ENCODE data around the gene LILRB2.
"Not testable (repeated sequence)": the region's sequence is repeated elsewhere in the genome, so short reads cannot be mapped to it uniquely, and the experiment has no call there.

Gene LILRB2

DNA sequence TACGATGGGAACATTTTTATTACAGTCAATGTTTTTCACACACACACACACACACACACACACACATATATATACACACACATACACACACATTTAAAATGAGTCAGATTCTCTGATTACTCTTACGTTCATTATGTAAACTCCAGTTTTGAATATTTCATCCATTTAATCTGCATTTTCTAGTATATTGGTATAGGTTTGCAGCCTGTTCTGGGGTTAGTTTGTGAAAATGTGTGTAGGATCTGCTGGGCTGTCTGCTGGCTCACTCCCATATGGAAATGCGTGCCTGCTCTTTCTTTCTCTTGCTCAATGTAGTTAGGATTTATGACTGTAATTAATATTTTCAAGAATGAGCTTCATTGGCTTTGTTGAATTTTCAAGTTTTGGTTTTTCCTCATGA is 7.1 kb downstream of the LILRB2 start:
- DNase-seq (ENCODE audit: low read depth, low spot score) = no peak

DNA sequence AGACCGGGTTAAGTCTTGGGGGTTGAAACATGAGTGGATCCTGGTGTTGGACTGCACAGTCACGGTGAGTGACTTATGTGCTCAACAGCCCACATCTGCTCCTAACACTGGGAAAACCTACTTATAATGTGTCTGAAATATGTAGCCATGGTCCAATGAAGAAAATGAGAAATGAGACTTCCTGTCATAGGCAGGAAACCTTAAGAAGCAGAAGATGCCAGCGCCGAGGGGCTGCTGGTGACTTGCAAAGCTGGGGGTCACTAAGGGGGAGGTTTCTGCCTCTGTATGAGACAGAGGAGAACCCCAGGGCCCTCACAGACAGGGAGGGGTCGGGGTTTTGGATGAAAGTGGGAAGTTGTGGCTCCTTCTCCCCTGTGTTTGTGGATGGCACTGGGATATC is 8.7 kb downstream of the LILRB2 start:
- DNase-seq (ENCODE audit: low read depth, low spot score) = not testable (repeated sequence)

DNA sequence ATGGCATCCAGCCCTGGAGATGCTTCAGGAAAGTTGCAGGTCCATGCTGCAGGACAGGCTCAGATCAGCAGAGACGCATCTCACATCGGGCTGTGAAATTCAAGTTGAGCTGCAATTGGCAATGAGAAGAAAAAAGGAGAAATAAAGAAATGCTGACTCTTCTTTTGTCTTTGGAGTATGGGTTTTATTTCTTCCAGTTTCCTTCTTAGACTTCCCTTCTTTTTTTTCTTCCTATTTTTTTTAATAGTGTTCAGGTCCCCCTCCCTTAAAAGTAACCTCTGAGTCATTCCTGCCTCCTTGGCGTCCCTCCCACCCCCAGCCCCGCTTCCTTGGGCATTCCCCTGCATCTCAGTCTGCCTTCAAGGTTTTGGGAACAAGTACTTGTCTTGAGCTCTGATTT is 9.3 kb downstream of the LILRB2 start:
- DNase-seq (ENCODE audit: low read depth, low spot score) = not testable (repeated sequence)

DNA sequence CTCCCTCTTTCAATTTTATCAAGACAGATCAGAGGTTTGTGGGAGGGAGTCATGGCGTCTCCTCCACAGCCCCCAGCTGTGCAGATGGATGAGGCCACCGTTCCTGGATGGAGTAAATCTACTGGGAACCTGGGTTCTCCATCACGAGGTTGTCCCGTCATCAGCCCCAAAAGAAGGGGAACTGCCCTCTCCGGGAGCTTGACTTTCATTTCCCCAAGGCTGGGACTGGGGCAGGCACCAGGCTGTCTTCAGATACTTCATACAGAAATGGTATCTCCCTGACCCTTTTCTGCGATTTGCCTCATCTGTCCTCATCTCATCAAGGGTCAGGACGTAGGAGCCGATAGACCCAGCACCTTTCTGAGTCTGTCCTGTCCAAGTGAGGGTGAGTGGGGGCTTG is 9.8 kb downstream of the LILRB2 start:
- DNase-seq (ENCODE audit: low read depth, low spot score) = no peak

DNA sequence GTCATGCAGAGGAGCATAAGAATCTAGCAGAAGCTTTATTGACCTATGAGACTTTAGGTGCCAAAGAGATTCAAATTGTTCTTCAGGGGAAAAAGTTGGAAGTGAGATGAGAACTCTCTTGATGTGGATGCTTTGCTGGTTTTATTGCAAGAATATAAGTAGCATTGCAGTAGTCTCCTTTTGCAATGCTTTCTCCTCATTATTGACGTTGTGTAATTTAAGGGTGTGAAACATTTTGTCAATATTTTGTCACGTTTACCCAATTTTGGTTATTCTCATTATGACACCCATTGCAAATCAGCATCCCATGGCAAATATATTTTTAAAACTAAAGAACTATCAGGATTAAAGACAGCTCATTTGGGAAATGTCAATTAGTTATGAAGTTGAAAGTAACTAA is 12.0 kb downstream of the LILRB2 start:
- no peak for DNase-seq (ENCODE audit: low read depth, low spot score)

DNA sequence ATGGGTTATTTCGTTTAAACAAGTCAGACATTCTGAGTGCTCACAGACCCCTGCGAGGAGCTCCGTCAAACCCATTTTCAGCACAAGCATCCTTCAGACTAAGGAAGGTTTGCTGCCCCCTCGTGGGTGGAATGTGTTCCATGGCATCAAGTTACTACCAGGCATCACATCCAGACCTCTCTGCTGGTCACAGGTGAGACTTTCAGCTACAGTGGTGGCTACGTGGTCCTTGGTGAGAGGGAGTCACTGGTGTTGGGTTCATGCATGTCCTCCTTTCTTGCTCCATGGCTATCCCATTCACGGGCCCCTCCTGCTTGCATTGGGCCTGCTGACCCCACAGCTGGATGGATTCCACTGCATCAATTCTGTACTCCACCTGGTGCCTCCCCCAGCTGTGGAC is 14.8 kb downstream of the LILRB2 start:
- DNase-seq (ENCODE audit: low read depth, low spot score) = peak; percentile 82

DNA sequence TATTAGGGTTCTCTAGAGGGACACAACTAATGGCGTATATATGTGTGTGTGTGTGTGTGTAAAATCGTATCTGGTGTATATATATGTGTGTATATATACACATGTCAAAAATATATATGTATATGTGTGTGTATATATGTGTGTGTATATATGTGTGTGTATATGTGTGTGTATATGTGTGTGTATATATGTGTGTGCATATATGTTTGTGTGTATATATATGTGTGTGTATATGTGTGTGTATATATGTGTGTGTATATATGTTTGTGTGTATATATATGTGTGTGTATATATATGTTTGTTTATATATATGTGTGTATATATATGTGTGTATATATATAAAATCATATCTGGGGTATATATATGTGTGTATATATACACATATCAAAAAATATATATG is 18.4 kb downstream of the LILRB2 start:
- DNase-seq (ENCODE audit: low read depth, low spot score) = no peak

DNA sequence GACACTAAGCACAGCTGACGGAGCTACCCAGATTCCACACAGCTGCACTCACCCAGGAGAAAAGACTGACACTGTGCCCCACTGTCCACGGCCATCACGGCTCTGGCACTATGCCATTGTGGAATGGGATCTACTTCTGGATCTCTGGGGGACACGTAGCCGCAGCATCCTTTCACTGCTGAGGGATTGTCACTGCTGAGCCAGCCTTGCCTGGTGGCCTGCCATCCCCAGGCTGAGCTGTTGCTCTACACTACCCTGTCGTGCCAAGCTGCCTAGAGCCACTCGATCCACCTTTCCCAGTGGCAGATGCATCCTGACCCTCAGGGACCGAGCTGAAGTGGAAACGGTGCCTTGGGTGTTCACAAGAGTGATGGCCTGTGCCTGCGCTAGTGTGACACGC is 18.8 kb downstream of the LILRB2 start:
- DNase-seq (ENCODE audit: low read depth, low spot score) = no peak

DNA sequence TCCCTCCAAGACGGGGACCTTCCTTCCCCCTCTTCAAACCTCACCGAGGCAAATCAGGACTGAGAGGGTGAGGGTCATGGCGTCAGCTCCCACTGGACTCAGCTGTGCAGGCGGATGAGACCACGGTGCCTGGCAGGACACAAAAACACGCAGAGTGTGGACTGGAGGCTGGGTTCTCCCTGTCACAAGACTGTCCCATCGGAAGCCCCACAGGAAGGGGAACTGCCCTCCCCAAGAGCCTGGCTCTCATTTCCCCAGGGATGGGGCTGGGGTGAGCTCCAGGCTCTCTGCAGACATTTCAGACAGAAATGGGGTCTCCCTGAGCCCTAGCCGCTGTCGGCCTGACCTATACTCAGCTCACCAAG is 23.8 kb downstream of the LILRB2 start, which contains the start of gene LILRB5:
Gene LILRB5 (minus strand): TSS at position 158 of the 365 bp plus-strand sequence. CDS start 80 bp downstream, at position 78.
- no peak for DNase-seq (ENCODE audit: low read depth, low spot score)

DNA sequence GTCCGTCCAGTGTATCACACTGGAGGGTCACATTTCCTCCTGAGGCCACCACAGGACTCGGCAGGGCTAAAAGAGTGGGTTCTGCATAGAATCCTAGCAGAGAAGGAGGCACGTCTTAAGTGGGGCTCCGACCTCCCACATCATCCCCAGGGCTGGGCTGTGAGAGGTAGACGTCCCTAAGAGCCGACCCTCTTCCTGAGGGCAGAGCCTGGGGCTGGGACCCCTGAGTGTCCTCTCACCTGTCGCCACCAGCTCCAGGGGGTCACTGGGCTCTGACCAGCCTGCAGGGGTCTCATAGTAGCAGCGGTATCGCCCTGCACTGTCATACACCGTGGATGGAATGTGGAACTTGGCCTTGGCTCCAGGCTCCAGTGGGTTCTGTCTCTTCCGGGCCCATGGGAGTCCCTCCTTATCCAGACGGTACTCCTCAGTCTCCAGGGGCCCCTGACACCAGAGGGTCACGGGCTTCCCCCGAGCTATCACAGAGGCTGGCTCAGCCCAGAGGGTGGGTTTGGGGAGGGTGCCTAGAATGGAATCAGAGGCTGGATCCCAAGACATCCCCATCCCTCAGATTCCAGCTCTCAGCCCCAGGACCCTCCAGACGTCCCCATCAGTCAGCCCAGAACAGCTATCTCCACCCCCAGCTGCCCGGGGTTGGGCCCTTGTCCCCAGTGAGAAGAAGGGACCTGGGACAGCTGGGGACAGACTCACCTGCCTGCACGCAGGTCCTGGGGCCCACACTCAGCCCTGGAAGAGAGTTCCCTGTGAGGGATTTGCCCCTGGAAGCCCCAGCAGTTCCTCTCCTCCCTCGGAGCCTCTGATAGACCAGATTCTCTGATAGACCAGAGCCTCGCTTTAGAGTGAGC is 24.4 kb downstream of the LILRB2 start:
- DNase-seq (ENCODE audit: low read depth, low spot score) = no peak

DNA sequence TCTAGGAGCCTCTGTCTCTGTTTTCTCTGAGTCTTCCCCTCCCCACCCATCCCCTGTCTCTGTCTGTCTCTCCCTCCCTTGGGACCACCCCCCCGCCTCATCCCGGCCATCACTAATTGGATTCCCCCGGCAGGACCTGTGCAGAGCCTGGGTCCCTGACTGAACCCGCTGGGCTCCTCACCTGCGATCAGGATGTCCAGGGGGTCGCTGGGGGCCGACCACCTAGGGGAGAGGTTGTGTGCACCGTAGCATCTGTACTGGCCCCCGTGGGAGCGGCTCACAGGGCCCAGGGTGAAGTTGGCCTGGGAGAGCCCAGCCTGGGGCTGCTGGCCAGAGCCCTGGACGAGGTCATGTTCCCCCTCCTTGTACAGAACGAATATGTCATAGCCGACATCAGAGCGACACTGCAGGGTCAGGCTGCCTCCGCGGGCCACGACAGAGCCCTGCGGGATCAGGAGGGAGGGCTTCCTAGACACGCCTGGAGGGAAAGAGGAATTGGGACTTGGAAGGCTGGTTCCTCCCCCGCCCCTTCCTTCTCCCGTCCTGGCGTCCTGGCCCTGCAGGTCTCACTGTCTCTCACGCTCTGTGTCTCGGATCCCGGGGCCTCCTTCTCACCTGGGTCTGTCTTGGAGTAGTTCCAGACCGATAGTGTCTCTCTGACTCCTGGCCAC is 25.7 kb downstream of the LILRB2 start:
- no peak for DNase-seq (ENCODE audit: low read depth, low spot score)

DNA sequence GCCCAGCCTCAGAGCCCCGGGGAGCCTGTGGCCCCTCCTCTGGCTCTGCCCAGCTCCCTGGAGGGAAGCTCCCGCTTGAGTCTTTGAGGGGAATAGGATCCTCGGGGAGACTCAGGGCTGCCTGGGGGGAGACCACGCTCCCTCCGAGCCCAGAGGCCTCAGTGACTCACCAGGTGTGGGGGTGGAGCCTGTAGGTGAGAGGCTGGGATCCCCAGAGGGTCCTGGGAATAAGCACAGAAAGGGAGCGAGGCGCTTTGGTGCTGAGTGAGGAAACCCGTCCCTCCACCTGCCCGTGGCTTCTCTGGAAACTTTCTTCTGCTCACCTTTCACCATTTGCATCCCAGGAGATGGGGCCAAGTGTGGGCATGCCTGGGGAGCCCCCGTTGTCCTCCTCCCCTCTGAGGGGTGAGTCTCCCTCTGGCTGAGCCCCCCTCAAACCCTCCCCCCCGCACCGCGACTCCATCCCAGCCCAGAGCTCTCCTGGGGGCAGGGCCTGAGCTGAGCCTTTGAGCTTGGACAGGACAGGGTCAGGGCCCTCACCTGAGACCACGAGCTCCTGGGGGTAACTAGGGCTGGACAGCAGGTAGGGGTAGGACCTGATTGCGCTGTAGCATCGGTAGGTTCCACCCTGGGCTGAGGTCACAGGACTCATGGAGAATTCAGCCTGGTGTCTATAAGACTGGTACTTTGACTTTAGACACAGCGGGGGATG is 26.6 kb downstream of the LILRB2 start:
- no peak for DNase-seq (ENCODE audit: low read depth, low spot score)

DNA sequence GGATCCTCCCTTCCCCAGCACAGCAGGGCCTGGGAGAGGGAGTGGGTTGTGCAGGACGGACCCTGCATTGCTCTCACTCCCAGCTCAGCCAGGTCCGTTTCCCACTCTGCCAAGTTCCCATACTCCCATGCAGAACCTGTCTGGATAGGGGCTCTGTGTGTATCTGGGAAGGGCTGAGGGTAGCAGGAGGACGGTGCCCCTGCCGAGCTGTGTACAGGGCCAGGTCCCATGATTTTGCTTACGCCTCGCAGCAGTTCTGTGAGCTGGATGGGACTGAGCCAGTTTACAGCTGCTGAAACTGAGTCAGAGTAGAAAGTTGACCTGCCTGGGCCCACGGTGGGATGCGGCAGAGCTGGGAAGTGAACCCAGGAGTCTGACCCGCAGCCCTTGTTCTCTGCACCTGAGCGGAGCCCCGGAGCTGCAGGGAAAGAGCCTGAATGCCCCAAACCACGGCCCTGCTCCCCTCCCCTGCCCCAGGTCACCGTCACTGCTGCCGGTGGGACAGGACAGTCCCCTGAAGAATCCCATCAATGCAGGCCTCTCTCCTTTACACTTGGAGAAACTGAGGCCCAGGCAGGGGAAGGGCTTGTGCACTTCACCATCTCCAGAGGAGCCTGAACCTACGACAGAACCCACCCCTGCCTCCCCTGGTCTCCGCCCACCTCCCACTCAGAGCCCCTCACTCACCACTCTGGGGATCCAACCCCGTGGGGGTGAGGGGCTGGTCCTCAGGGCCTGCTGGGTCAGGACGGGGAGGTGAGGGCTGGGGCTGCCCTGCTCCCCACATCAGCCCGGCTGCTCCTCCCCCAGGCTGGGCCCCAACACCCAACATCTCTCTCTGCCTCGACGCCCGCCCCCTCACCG is 27.3 kb downstream of the LILRB2 start:
- DNase-seq (ENCODE audit: low read depth, low spot score) = no peak

DNA sequence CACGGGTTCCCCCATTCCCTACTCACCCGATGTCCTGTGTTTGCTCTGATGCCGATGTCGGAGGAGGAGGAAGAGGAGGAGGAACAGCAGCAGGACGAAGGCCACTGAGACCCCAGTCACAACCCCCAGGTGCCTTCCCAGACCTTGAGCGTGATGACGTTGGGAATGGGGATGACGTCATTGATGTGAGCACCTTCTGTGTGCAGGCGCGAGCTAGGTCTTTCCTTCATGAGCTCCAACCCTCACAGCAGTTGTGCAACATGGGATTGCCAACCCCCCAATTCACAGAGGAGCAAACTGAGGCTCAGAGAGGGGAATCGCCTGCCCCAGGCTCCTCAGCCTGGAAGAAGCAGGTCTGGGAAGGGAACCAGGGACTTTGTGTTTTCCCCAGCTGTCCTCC is 28.1 kb downstream of the LILRB2 start:
- no peak for DNase-seq (ENCODE audit: low read depth, low spot score)

DNA sequence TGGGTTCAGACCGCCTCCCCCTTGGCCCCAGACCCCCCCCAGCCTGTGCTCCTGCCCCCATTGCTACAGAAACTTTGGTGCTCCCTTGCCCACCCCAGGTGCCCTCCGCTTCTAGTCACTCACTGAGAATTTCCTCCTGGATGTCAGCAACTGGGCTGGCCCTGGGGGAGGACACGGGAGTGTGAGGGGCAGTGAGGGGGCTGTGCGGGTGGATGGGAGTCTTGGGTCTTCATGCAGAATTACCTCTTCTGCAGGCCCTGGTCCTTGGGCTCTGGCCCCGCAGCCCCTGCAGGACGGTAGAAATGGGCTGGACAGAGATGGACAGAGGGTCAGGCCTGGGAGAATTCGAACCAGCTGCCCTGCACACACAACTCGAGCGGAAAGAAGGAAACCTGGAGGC is 28.7 kb downstream of the LILRB2 start:
- no peak for DNase-seq (ENCODE audit: low read depth, low spot score)

DNA sequence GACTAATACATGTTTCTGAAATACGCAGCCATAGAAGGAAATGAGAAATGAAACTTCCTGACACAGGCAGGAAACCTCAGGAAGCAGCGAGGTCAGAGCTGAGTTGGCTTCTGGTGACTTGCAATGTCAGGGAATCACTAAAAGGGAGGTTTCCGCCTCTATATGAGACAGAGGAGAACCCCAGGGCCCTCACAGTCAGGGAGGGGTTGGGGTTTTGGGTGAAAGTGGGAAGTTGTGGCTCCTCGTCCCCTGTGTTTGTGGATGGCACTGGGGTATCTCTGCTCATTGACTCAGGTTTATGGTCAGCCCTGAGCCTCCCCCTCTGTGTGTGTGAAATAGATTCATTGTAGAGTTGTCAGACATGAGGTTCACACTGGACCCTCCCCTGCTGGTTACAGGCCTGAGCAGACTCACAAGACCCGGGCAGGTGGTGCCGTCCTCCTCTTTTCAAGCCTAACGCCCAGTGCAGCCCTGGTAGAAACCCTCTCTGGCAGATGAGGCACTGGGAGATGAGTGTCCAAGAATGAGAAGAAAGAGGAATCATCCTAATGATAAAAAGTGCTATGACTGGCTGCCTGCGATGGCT is 32.8 kb downstream of the LILRB2 start:
- no peak for DNase-seq (ENCODE audit: low read depth, low spot score)

DNA sequence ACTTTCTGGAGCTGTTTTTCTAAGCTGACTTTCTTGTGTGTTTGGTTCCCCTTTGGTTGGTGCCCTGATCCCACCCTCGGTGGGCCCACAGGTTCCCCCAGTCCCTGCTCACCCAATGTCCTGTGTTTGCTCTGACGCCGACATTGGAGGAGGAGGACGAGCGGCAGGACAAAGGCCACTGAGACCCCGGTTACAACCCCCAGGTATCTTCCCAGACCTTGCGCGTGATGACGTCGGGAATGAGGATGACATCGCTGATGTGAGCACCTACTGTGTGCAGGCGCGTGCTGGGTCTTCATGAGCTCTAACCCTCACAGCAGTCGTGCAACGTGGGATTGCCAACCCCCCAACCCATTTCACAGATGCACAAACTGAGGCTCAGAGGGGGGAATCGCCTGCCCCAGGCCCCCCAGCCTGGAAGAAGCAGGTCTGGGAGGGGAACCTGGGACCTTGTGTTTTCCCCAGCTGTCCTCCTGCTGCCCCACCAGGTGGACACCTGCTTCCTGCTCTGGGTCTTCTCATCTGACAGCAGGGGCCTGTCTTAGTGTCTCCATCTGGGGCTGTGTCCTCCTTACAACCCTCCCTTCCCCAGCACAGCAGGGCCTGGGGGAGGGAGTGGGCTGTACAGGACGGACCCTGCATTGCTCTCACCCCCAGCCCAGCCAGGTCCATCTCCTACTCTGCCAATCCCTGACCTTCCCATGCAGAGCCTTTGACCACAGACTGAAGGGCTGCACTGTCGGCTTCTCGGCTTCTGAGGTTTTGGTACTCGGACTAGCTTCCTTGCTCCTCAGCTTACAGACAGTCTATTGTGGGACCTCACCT is 33.6 kb downstream of the LILRB2 start:
- DNase-seq (ENCODE audit: low read depth, low spot score) = no peak

DNA sequence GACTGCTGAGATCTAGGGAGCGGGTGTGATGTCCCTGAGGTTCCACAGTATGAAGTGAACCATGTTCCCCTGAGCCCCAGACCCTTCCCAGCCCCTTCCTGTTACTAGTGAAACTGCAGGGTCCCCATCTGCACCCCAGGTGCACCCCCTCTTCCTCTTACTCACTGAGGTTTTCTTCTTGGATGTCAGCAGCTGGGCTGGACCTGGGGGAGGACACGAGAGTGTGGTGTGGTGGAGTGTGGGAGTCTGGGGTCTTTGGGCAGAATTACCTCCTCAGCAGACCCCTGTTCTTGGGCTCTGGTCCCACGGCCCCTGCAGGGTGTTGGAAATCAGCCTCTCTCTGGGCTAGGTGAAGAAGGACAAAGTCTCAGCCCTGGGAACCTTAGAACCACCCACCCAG is 35.0 kb downstream of the LILRB2 start:
- DNase-seq (ENCODE audit: low read depth, low spot score) = no peak

DNA sequence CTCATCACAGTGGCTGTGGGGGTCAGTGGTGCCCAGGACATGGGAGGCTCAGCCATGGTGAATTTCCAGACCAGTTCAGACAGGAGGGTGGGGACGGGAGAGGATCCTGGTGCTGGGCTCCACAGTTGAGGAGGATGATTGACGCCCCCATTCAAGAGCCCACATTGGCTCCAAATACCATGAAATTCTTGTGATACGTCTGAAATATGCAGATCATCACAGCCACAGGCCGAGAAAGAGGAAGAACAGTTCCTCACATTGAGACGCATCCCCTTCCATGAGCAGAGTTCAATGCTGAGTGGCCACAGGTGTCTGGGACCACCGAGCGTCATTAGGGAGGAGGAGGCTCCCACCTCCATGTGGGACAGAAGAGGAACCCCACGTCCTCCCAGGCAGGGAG is 37.1 kb downstream of the LILRB2 start:
- DNase-seq (ENCODE audit: low read depth, low spot score) = not testable (repeated sequence)

DNA sequence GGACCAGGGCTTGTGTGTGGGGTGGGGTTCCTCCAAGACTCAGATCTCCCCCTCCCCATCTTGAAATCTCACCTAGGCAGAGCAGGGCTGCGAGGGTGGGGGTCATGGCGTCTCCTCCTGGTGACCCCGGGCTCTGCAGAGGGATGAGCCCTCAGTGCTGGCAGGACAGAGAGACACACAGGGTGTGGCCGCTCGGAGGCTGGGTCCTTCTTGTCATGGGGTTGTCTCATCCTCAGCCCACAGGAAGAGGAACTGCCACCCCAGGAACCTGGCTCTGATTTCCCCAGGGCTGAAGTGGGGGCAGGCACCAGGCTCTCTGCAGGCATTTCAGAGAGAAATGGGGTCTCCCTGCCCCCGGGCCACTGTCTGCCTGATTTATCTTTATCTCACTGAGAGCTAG is 38.3 kb downstream of the LILRB2 start, which contains the start of gene LILRA6:
Gene LILRA6 (minus strand): TSS at position 145 of the 400 bp plus-strand sequence.
- not testable (repeated sequence) for DNase-seq (ENCODE audit: low read depth, low spot score)
